HEK293T (cell line): ENCODE data around the gene ATG9B.

Experiments used
- ARNT ChIP-seq: fragments of 450-650 bp; IDR thresholded peaks from 2 replicates; pipeline ENCODE4 v1.6.1; 2017; ENCODE audit warnings: mild to moderate bottlenecking
- ELF4 ChIP-seq: fragments of 450-650 bp; IDR thresholded peaks from 2 replicates; pipeline ENCODE4 v1.6.1; 2017; ENCODE audit warnings: antibody characterized with exemption
- FOXK2 ChIP-seq: fragments of 450-650 bp; IDR thresholded peaks from 2 replicates; pipeline ENCODE4 v1.6.1; 2016; ENCODE audit warnings: mild to moderate bottlenecking
- FOXM1 ChIP-seq: fragments of 450-650 bp; IDR thresholded peaks from 2 replicates; pipeline ENCODE4 v1.6.1; 2017; ENCODE audit warnings: mild to moderate bottlenecking, borderline replicate concordance
- LEF1 ChIP-seq: fragments of 450-650 bp; IDR thresholded peaks from 2 replicates; pipeline ENCODE4 v1.6.1; 2017; ENCODE audit warnings: mild to moderate bottlenecking, borderline replicate concordance
- TARDBP ChIP-seq: fragments of 450-650 bp; IDR thresholded peaks from 2 replicates; pipeline ENCODE4 v1.6.1; 2016

GRCh38 chr7:150976529-150977381 lies 47.5 kb downstream of the ATG9B start:
- TF ChIP-seq LEF1: no peak
- no peak for TF ChIP-seq TARDBP
- no peak for TF ChIP-seq FOXM1
- no peak for TF ChIP-seq FOXK2
- no peak for TF ChIP-seq ELF4
- TF ChIP-seq ARNT: no peak
